Activated T-cell treated with anti-CD3 and anti-CD28 coated beads, Interleukin-2, amount 50 U/mL, for 4 hours (primary cell): ENCODE measurements around the gene GP5. TPM values are rescaled to one million over a fixed set of nuclear protein-coding genes. Genes with fewer than 3 reads are reported as not detected.

Experiments used
- ATAC-seq, 2 donors: fragments of 200-7000 bp; cut with Tn5 transposase; one replicate each; pipeline ENCODE4 v1.10.0; 2021
- DNase-seq: peaks from one replicate; pipeline ENCODE4 v3.0.0-alpha.2; 2020
- H3K27me3 Mint-ChIP-seq: one replicate; pipeline ENCODE4 v1.8.0; 2021; ENCODE audit warnings: low read depth, mixed read lengths
- H3K36me3 Mint-ChIP-seq: one replicate; pipeline ENCODE4 v1.8.0; 2022; ENCODE audit warnings: mixed read lengths; ENCODE audit not compliant: insufficient read depth
- H3K4me1 Mint-ChIP-seq: one replicate; pipeline ENCODE4 v1.8.0; 2021; ENCODE audit warnings: low read depth, mixed read lengths
- H3K4me3 Mint-ChIP-seq: one replicate; pipeline ENCODE4 v1.8.0; 2021; ENCODE audit warnings: mild to moderate bottlenecking, moderate library complexity, mixed read lengths
- H3K9me3 Mint-ChIP-seq: one replicate; pipeline ENCODE4 v1.8.0; 2021; ENCODE audit warnings: mixed read lengths
- total RNA-seq, 3 donors: library from RNA; stranded (reverse); gene quantifications; one replicate each; pipeline ENCODE4 v1.2.1, GENCODE V29; 2021

The GP5 gene
- total RNA-seq, 3 donors from 2014 or later = 0.08 to 0.23 (median 0.18) TPM

DNA sequence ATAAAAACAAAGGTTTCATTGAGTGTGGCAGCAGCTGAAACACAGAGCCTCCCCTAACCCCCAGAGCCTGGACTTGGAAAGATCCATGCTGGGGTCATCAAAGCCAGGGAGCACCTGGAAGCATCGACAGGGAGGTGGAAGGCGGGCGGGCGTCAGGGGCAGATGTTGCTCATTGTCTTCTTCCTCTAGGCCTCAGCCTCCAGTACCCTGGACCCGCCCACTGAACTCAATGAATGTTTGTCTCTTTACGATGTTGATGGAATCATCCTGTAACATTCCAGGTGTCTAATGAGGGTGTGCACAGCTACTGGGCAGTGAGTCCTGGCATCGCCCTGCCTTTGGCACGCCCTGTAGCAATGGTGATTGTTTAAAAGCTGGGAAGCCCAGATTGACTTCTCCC lies 9.8 kb downstream of the GP5 start:
- H3K4me1 Mint-ChIP-seq = no peaks in the 10 kb centered on the region
- peaks cover 11% of the 10 kb centered on the region for H3K9me3 Mint-ChIP-seq
- no peaks in the 10 kb centered on the region for H3K36me3 Mint-ChIP-seq
- ATAC-seq = no peak
- H3K4me3 Mint-ChIP-seq = no peak overlapping the region
- H3K27me3 Mint-ChIP-seq = no peaks in the 10 kb centered on the region
- DNase-seq = no peak

DNA sequence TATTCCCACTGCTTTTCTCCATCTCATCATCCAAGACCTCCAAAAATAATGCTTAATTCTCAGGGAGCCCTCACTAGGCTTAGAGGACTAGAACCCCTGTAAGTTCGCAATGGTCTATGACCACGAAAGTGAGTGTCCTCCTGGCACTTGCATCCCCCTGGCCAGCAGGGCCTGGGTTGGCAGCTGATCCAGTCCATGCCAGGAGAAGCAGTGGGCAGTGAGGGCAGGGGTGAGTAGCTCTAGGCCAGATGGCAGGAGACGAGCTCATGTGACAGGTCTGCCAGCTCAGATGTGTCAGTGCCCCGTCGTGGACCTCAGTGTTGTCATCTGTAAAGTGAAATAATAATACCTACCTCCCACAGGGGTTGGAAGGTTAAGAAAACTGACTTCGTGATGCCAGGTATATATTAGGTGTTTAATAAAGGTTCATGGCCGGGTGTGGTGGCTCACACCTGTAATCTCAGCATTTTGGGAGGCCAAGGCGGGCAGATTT lies 11.1 kb downstream of the GP5 start:
- no peaks in the 10 kb centered on the region for H3K4me1 Mint-ChIP-seq
- no peaks in the 10 kb centered on the region for H3K36me3 Mint-ChIP-seq
- DNase-seq = no peak
- H3K27me3 Mint-ChIP-seq = peaks cover 2% of the 10 kb centered on the region
- H3K4me3 Mint-ChIP-seq = no peak overlapping the region
- ATAC-seq = no peak
- peaks cover 11% of the 10 kb centered on the region for H3K9me3 Mint-ChIP-seq

DNA sequence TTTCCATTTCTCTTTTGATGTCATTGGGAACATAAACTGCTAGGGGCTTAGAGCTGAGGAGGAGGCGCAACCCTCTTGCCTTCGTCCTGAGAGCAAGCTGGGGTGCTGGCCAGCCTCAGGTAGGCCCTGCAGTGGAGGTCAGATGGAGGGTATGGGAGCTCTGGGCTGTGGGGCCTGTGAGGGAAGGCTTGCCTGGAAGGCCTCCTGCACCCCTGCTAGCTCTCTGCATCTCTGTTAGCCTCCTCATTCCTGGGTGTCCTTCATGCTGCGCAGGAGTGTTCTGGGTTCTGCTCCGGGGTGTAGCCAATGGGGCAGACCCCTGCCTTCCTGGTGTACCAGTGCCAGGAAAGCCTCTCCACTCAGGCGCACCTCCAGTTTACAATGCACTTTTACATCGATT lies 11.8 kb downstream of the GP5 start:
- H3K27me3 Mint-ChIP-seq = peaks cover 2% of the 10 kb centered on the region
- no peaks in the 10 kb centered on the region for H3K36me3 Mint-ChIP-seq
- peaks cover 11% of the 10 kb centered on the region for H3K9me3 Mint-ChIP-seq
- no peak overlapping the region for H3K4me3 Mint-ChIP-seq
- no peaks in the 10 kb centered on the region for H3K4me1 Mint-ChIP-seq
- no peak for ATAC-seq
- DNase-seq = no peak

DNA sequence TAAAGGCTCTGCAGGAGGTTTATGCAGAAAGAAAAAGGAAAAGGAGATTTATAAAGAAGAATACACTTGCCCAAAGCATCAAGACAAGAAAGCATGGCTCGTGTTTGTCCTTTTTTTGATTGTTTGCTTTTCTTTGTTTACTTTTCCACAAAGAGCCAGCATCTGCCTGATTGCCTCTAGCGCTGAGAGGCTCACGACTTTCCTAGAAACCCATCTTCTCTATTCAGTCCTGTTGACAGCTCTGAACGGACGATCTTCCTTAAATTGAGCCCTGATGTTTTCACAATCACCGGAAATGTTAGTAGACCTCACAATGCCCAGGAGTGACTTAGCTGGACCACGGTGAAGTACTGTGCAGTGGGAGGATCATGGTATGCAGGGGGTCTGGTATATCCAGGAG lies 12.4 kb downstream of the GP5 start:
- peaks cover 2% of the 10 kb centered on the region for H3K27me3 Mint-ChIP-seq
- DNase-seq (no peak), ATAC-seq (no peak)
- H3K4me3 Mint-ChIP-seq = no peak overlapping the region
- no peaks in the 10 kb centered on the region for H3K36me3 Mint-ChIP-seq
- peaks cover 11% of the 10 kb centered on the region for H3K9me3 Mint-ChIP-seq
- H3K4me1 Mint-ChIP-seq = no peaks in the 10 kb centered on the region

DNA sequence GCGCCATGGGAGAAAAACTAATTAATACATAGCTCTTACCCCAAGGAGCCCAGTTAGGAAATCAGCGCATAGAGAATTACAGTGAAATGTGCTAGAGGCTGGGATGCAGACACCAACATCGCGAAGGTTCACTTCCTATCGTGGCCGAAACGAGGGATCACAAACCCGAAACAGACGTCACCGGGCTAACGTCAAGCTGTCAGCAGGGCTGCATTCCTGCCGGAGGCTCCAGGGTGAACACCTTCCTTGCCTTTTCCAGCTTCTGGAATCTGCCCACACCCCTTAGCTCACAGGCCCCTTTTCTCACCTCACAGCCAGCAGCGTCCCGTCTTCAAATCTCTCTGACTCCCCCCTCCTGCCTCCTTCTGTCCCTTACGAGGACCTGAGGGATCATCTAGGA lies 13.0 kb downstream of the GP5 start:
- H3K36me3 Mint-ChIP-seq = no peaks in the 10 kb centered on the region
- peaks cover 8% of the 10 kb centered on the region for H3K9me3 Mint-ChIP-seq
- no peak overlapping the region for H3K4me3 Mint-ChIP-seq
- no peaks in the 10 kb centered on the region for H3K4me1 Mint-ChIP-seq
- peaks cover 2% of the 10 kb centered on the region for H3K27me3 Mint-ChIP-seq
- ATAC-seq (no peak), DNase-seq (no peak)

DNA sequence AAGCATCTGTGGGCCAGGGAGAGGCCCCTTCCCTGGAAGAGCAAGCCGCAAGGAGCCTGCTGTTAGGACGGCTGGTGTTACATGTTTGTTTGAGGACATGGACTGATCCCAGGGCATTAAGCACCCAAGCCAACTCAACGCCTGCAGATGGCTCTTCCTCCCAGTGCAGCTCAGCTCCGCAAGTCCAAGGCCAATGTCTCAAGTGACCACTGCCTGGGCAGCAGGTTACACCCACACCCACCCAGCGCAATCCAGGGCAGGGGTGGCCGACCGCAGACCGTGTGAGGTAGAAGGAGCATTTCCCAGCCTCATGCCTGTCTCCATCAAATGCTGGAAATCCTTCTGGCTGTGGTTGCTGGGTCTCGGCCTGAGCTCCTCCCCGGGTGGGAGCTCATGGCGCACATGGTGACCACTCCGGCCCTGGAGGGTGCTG lies 14.5 kb downstream of the GP5 start:
- no peaks in the 10 kb centered on the region for H3K36me3 Mint-ChIP-seq
- peaks cover 4% of the 10 kb centered on the region for H3K27me3 Mint-ChIP-seq
- ATAC-seq (no peak), DNase-seq (no peak)
- H3K9me3 Mint-ChIP-seq = no peaks in the 10 kb centered on the region
- H3K4me1 Mint-ChIP-seq = no peaks in the 10 kb centered on the region
- no peak overlapping the region for H3K4me3 Mint-ChIP-seq

DNA sequence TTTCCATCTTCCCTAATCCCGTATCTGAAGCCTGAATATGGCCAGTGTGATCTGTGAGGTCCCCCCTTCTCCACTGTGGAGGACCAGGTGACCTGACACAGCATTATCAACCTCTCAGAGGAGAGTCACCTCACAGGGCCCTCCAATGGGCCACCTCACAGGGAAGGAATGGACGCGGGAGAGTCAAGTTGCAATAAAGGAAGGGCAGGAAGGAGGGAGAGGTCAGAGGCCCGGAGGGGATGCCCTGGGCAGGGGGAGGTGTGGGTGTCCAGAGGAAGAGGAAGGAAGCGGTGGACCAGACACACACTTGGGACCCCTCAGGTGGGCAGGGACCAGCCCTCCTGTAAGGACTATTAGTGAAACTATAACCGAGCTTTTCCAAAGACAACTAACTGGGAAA lies 14.9 kb downstream of the GP5 start:
- H3K36me3 Mint-ChIP-seq = no peaks in the 10 kb centered on the region
- H3K4me1 Mint-ChIP-seq = no peaks in the 10 kb centered on the region
- ATAC-seq (no peak), DNase-seq (no peak)
- H3K9me3 Mint-ChIP-seq = no peaks in the 10 kb centered on the region
- no peak overlapping the region for H3K4me3 Mint-ChIP-seq
- peaks cover 4% of the 10 kb centered on the region for H3K27me3 Mint-ChIP-seq

DNA sequence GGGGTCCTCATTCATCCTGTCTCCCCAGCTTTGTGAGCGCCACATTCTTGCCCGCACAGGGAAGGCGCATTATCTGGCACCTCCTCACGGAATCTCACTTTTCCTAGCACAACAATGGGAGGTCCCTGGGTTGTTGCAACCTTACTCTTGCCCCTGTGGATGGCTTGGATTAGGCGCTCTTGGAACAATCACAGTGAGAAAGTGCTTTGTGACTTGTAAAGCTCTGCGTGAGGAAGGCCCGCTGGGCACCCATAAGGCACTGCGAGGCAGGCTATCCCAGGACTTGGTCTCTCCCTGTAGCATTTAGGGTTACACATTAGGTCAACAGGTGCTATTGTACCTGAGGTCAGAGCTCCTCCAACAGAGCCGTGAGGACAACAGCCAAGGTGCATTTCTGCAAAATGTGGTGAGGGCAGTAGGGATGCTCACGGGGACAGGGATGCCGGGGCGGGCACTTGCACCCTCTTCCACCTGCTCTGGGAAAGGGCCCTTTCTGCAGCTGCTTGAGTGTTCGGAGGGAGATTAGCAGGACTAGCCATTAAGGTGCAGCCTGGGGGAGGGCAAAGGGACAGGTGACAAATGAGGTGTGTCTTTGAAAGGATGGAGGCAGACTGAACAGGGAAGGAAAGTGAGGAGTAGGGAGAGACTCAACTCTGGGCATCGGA lies 15.7 kb downstream of the GP5 start:
- no peaks in the 10 kb centered on the region for H3K36me3 Mint-ChIP-seq
- peaks cover 11% of the 10 kb centered on the region for H3K27me3 Mint-ChIP-seq
- no peak for ATAC-seq
- DNase-seq = no peak
- no peaks in the 10 kb centered on the region for H3K4me1 Mint-ChIP-seq
- no peak overlapping the region for H3K4me3 Mint-ChIP-seq
- no peaks in the 10 kb centered on the region for H3K9me3 Mint-ChIP-seq

DNA sequence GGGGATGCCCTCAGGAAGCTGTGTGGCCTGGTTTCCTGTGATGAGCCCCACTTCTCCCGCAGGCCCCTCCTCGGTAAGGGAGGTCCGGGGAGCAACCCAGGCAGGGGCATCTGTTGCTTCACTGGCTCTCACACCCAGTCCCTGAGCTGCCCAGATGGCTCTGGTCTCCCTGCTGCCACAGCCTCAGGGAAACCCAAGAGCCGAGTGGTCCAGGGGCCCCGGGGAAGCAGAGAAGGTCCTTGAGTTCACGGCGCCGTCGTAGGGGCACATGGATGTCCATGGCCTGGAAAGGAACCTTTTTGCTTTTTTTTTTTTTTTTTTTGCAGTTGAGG lies 16.2 kb downstream of the GP5 start:
- no peak overlapping the region for H3K4me3 Mint-ChIP-seq
- H3K36me3 Mint-ChIP-seq = no peaks in the 10 kb centered on the region
- peaks cover 14% of the 10 kb centered on the region for H3K27me3 Mint-ChIP-seq
- H3K9me3 Mint-ChIP-seq = no peaks in the 10 kb centered on the region
- DNase-seq = no peak
- H3K4me1 Mint-ChIP-seq = no peaks in the 10 kb centered on the region
- no peak for ATAC-seq

DNA sequence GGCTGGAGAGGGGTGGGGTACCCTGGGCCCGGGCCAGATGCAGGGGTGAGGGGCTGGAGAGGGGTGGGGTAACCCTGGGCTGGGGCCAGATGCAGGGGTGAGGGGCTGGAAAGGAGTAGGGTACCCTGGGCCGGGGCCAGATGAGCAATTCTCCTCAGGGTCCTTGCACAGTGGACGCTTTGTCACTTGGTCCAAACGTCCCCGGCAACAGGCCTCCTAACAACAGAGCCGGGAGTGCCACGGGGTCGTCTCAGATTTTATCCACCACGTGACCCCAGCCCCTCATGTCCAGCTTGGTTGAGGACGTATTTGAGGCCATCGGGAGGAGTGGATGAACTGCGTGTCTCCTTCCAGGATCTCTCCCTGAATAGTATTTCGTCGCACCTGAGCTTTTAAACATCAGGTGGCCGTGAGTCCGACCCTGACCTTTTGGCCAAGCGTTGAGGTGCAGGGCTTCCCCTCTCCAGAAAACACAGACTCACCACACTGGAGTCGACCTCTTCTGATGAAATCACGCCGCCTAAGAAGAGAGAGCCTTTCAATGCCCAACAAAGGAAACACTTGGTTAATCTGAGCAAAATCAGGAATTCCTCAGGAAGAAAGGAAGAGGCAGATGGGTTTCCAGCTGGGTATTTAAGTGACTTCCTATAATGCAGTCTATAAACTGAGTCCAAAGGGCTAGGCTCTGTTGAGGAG lies 16.7 kb downstream of the GP5 start:
- ATAC-seq (no peak), DNase-seq (no peak)
- no peak overlapping the region for H3K4me3 Mint-ChIP-seq
- H3K4me1 Mint-ChIP-seq = no peaks in the 10 kb centered on the region
- H3K9me3 Mint-ChIP-seq = no peaks in the 10 kb centered on the region
- peaks cover 14% of the 10 kb centered on the region for H3K27me3 Mint-ChIP-seq
- no peaks in the 10 kb centered on the region for H3K36me3 Mint-ChIP-seq

DNA sequence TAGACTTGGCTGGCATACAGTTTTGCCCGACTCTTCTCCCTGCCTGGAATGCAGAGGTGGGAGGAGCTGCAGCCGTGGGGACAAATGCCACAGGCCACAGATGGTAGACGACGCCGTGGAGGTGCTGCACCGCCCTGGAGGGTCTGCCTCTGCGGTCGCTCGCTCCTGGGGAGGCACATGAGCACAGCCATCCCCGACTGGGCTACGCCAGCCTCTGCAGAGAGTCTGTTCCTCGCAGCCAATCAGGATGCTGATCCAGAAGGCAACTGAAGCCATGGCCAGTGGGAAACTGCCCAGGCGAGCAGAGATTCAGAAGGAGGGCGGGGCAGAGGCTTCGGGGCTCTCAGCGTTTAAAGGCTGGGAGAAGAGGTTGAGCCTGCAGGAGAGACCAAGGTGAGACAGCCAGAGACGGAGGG lies 17.6 kb downstream of the GP5 start:
- ATAC-seq (no peak), DNase-seq (no peak)
- H3K9me3 Mint-ChIP-seq = no peaks in the 10 kb centered on the region
- no peak overlapping the region for H3K4me3 Mint-ChIP-seq
- H3K36me3 Mint-ChIP-seq = no peaks in the 10 kb centered on the region
- peaks cover 14% of the 10 kb centered on the region for H3K27me3 Mint-ChIP-seq
- no peaks in the 10 kb centered on the region for H3K4me1 Mint-ChIP-seq

DNA sequence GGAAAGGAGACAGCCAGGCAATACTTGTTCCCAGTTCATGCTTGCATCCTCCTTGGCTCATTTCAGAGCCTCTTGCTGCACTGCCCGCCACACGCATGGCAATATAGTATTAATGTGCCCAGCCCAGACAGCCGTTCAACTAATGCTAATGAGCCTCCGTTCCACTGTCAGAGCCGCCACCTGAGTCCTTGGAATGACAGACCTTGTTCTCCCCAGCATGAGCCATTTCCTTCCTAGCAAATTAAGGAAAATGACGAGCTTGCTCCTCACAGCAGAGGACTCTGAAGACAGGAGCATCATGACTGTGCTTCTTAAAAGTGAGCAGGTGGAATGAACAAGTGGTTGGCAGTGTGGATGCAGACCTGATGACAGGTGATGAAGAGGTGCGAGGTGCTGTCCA lies 18.7 kb downstream of the GP5 start:
- H3K4me3 Mint-ChIP-seq = no peak overlapping the region
- H3K9me3 Mint-ChIP-seq = no peaks in the 10 kb centered on the region
- no peak for DNase-seq
- no peaks in the 10 kb centered on the region for H3K4me1 Mint-ChIP-seq
- no peaks in the 10 kb centered on the region for H3K36me3 Mint-ChIP-seq
- H3K27me3 Mint-ChIP-seq = peaks cover 17% of the 10 kb centered on the region
- no peak for ATAC-seq

DNA sequence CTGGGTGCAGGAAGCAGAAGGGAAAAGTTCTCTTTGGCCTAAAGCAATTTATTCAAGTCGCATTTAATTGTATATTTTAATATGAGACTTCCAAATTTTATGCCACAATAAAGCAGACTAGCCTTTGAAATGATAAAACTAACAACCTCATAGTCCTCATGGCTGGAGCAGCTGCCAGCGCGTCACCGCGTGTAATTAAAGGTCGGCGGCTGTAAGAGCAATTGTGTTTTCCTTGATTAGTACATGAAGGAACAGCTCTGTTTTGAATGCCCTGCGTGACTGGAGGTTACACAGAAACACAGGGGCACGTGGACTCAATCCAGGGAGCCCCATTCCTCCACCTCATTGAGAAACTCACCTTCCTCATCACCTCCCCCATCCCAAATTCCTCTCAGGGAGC lies 19.4 kb downstream of the GP5 start:
- ATAC-seq (no peak), DNase-seq (no peak)
- Mint-ChIP-seq H3K27me3 (peaks cover 21% of the 10 kb centered on the region), H3K36me3 (no peaks in the 10 kb centered on the region), H3K4me1 (no peaks in the 10 kb centered on the region), H3K4me3 (no peak overlapping the region), H3K9me3 (no peaks in the 10 kb centered on the region)

DNA sequence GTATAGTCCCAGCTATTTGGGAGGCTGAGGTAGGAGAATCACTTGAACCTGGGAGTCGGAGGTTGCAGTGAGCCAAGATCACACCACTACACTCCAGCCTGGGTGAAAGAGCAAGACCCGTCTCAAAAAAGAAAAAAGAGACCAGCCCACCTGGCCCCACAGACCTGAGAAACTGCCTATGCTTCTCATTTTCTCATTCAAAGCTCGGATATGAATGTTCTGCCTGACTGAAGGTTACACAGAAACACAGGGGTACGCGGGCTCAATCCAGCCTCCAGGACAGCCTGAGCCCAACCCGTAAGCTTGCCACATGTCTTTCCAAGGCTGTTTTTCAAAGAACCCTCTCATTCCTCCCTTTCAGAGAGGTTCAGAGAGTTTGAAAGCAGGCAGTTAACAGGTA lies 19.8 kb downstream of the GP5 start:
- no peaks in the 10 kb centered on the region for H3K4me1 Mint-ChIP-seq
- peaks cover 23% of the 10 kb centered on the region for H3K27me3 Mint-ChIP-seq
- H3K36me3 Mint-ChIP-seq = no peaks in the 10 kb centered on the region
- H3K9me3 Mint-ChIP-seq = no peaks in the 10 kb centered on the region
- ATAC-seq = no peak
- H3K4me3 Mint-ChIP-seq = no peak overlapping the region
- DNase-seq = no peak

DNA sequence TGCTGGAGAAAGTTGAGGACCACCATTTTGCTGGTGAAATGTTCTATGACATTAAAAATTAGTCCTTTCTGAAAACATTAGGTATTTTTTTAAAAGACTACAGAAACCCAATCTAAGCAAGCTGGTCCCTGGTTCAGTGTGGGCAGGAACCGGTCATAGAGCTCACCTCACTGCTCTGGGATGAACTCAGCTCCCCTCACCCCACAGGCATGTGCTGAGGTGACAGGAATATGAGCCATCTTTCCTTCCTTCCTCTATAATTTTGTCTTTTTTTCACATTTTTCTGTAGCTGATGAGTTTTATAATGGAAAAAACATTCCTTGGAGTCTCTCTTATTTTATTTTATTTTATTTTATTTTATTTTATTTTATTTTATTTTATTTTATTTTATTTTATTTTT lies 21.4 kb downstream of the GP5 start:
- H3K27me3 Mint-ChIP-seq = peaks cover 22% of the 10 kb centered on the region
- no peaks in the 10 kb centered on the region for H3K4me1 Mint-ChIP-seq

More for the DNA sequence above, 21.4 kb downstream of the GP5 start:
- Mint-ChIP-seq H3K4me3 (no peak overlapping the region), H3K36me3 (no peaks in the 10 kb centered on the region), H3K9me3 (no peaks in the 10 kb centered on the region)
- no peak for DNase-seq
- no peak for ATAC-seq
